ENCODE data around the gene SEC11A.

The SEC11A gene

GRCh38 chr15:84653584-84653909 is 62.4 kb downstream of the SEC11A start:
- TF ChIP-seq CTCF (IDR thresholded peaks at IDR 0.05; ENCODE audit: control extremely low read depth, extremely low read depth, low read depth, missing control alignments) = no peak
- ChIA-PET POLR2A (interaction anchor here (0.6 kb wide), 1 partner anchor 732 kb away, joined by 3 read pairs; no protein-coding TSS in a partner anchor), CTCF (interaction anchor here (0.7 to 4.3 kb wide), 19 partner anchors 10 to 275 kb away, joined by 3 to 14 read pairs (median 3); no protein-coding TSS in a partner anchor)
- DNase-seq (ENCODE audit: extremely low spot score) = no peak

- no peak for DNase-seq (ENCODE audit: extremely low spot score)
- ChIA-PET CTCF (interaction anchor here (1.1 to 2.8 kb wide), 4 partner anchors 9 to 278 kb away, joined by 3 to 7 read pairs (median 6); partner anchors contain the start of gene NMB), POLR2A (interaction anchor here (0.7 kb wide), 1 partner anchor 26 kb away, joined by 3 read pairs; no protein-coding TSS in a partner anchor)
- no peak for TF ChIP-seq CTCF (IDR thresholded peaks at IDR 0.05; ENCODE audit: control extremely low read depth, extremely low read depth, low read depth, missing control alignments)
These were observed 66.2 kb downstream of the SEC11A start for GRCh38 chr15:84649706-84650105.

GRCh38 chr15:84648539-84648938 is 67.4 kb downstream of the SEC11A start:
- DNase-seq (ENCODE audit: extremely low spot score) = no peak
- POLR2A ChIA-PET = interaction anchor here (0.6 kb wide), 1 partner anchor 27 kb away, joined by 3 read pairs; no protein-coding TSS in a partner anchor
- CTCF ChIA-PET = interaction anchor here (0.9 to 2.8 kb wide), 5 partner anchors 10 to 280 kb away, joined by 3 to 7 read pairs (median 5); partner anchors contain the start of gene NMB
- no peak for TF ChIP-seq CTCF (IDR thresholded peaks at IDR 0.05; ENCODE audit: control extremely low read depth, extremely low read depth, low read depth, missing control alignments)

- ChIA-PET CTCF (interaction anchor here (0.9 to 2.8 kb wide), 4 partner anchors 8 to 175 kb away, joined by 3 to 7 read pairs (median 4); no protein-coding TSS in a partner anchor), POLR2A (no interaction called here)
- no peak for DNase-seq (ENCODE audit: extremely low spot score)
- no peak for TF ChIP-seq CTCF (IDR thresholded peaks at IDR 0.05; ENCODE audit: control extremely low read depth, extremely low read depth, low read depth, missing control alignments)
These were observed 68.2 kb downstream of the SEC11A start for GRCh38 chr15:84647726-84648125.

GRCh38 chr15:84645997-84646396 is 69.9 kb downstream of the SEC11A start:
- ChIA-PET POLR2A (no interaction called here), CTCF (no interaction called here)
- no peak for TF ChIP-seq CTCF (IDR thresholded peaks at IDR 0.05; ENCODE audit: control extremely low read depth, extremely low read depth, low read depth, missing control alignments)
- no peak for DNase-seq (ENCODE audit: extremely low spot score)

- CTCF ChIA-PET = no interaction called here
- TF ChIP-seq CTCF (IDR thresholded peaks at IDR 0.05; ENCODE audit: control extremely low read depth, extremely low read depth, low read depth, missing control alignments) = no peak
- POLR2A ChIA-PET = no interaction called here
- no peak for DNase-seq (ENCODE audit: extremely low spot score)
These were observed 70.4 kb downstream of the SEC11A start for GRCh38 chr15:84645496-84645895.

Data from GM10248 (cell line).